Measurements from ENCODE around the gene BATF3.

GRCh38 chr1:212713465-212714136 lies 14.0 kb upstream of the BATF3 start:
- TF ChIP-seq CTCF (IDR thresholded peaks at IDR 0.05): no peak
- no peak for TF ChIP-seq POLR2AphosphoS5 (IDR thresholded peaks at IDR 0.05)
- TF ChIP-seq EP300 (IDR thresholded peaks at IDR 0.05): no peak
